Suprapubic skin (tissue), 4 donors: ENCODE data around the gene CDCA5. TPM values are rescaled to one million over a fixed set of nuclear protein-coding genes. Genes with fewer than 3 reads are reported as not detected.

Experiments
- DNase-seq, 2 donors: peaks; one replicate each; pipeline ENCODE4 v3.0.0-alpha.2; 2019; ENCODE audit warnings: low spot score in 2 of 2
- H3K27ac ChIP-seq: fragments of 200-600 bp; sonication (generic); one replicate; pipeline ENCODE4 v1.5.1; 2019
- H3K27me3 ChIP-seq: fragments of 200-600 bp; sonication (generic); one replicate; pipeline ENCODE4 v1.5.1; 2019
- H3K36me3 ChIP-seq: fragments of 200-600 bp; sonication (generic); one replicate; pipeline ENCODE4 v1.5.1; 2019
- H3K4me1 ChIP-seq: fragments of 200-600 bp; sonication (generic); one replicate; pipeline ENCODE4 v1.5.1; 2019
- H3K4me3 ChIP-seq: fragments of 200-600 bp; sonication (generic); one replicate; pipeline ENCODE4 v1.5.1; 2019; ENCODE audit warnings: mild to moderate bottlenecking
- H3K9me3 ChIP-seq: fragments of 200-600 bp; sonication (generic); one replicate; pipeline ENCODE4 v1.5.1; 2019
- CTCF ChIP-seq, 2 donors: fragments of 200-600 bp in 1 of 2; fragments of 450-650 bp in 1 of 2; sonication (generic) in 1 of 2; IDR thresholded peaks; one replicate each; pipeline ENCODE4 v1.5.1; 2016 to 2019; ENCODE audit warnings: antibody characterized with exemption in 2 of 2, mild to moderate bottlenecking in 1 of 2, moderate library complexity in 1 of 2
- EP300 ChIP-seq: sonication (generic); formaldehyde crosslinking; IDR thresholded peaks from one replicate; pipeline ENCODE4 v1.6.1; 2017; ENCODE audit warnings: antibody characterized with exemption
- POLR2A ChIP-seq, 2 donors: fragments of 450-650 bp; IDR thresholded peaks; one replicate each; pipeline ENCODE4 v1.6.1; 2017; ENCODE audit warnings: antibody characterized with exemption in 2 of 2, mild to moderate bottlenecking in 2 of 2, moderate library complexity in 2 of 2
- POLR2AphosphoS5 ChIP-seq, 3 donors: sonication (generic); formaldehyde crosslinking; IDR thresholded peaks; one replicate each; pipeline ENCODE4 v1.6.1; 2017; ENCODE audit warnings: antibody characterized with exemption in 3 of 3
- WGBS: methylation state at CpG from one replicate; pipeline ENCODE4 v1.1.5; 2018; 5-methylcytosine and 5-hydroxymethylcytosine counted together
- total RNA-seq, 4 donors: library from RNA; depleted of rRNA; stranded (reverse); fragments of >200 nt; gene quantifications; one replicate each; pipeline ENCODE4 v1.1.0, GENCODE V29; 2016

The CDCA5 gene
- total RNA-seq, 4 donors from 2014 or later: 0.91 to 6.8 (median 1.4) TPM

GRCh38 chr11:65064847-65065240 is 19.0 kb downstream of the CDCA5 start:
- WGBS: 67% methylated on average over 4 of the region's 4 CpGs
- Histone ChIP-seq H3K27me3 (no peaks in the 10 kb centered on the region), H3K4me1 (no peaks in the 10 kb centered on the region), H3K4me3 (no peak overlapping the region), H3K36me3 (no peaks in the 10 kb centered on the region), H3K9me3 (no peaks in the 10 kb centered on the region), H3K27ac (no peak overlapping the region)
- TF ChIP-seq POLR2AphosphoS5 (IDR thresholded peaks at IDR 0.05) (no peak), POLR2A (IDR thresholded peaks at IDR 0.05) (no peak)
- no peak for DNase-seq

GRCh38 chr11:65063532-65063931 is 20.3 kb downstream of the CDCA5 start:
- Histone ChIP-seq H3K27me3 (no peaks in the 10 kb centered on the region), H3K36me3 (no peaks in the 10 kb centered on the region), H3K4me3 (no peak overlapping the region), H3K27ac (no peak overlapping the region), H3K4me1 (no peaks in the 10 kb centered on the region), H3K9me3 (no peaks in the 10 kb centered on the region)
- WGBS: 59% methylated on average over 3 of the region's 3 CpGs
- TF ChIP-seq CTCF (IDR thresholded peaks at IDR 0.05): no peak
- no peak for TF ChIP-seq POLR2AphosphoS5 (IDR thresholded peaks at IDR 0.05)
- TF ChIP-seq POLR2A (IDR thresholded peaks at IDR 0.05): no peak
- no peak for TF ChIP-seq EP300
- DNase-seq: no peak

- 69% methylated on average over 6 of the region's 9 CpGs for WGBS
- Histone ChIP-seq H3K4me1 (no peaks in the 10 kb centered on the region), H3K27ac (no peak overlapping the region), H3K36me3 (no peaks in the 10 kb centered on the region), H3K9me3 (no peaks in the 10 kb centered on the region), H3K4me3 (no peak overlapping the region), H3K27me3 (no peaks in the 10 kb centered on the region)
- no peak for DNase-seq
- TF ChIP-seq POLR2AphosphoS5 (IDR thresholded peaks at IDR 0.05): no peak
- TF ChIP-seq CTCF (IDR thresholded peaks at IDR 0.05): no peak
- TF ChIP-seq POLR2A (IDR thresholded peaks at IDR 0.05): no peak
- TF ChIP-seq EP300: no peak
Observed at GRCh38 chr11:65060913-65061408, 22.9 kb downstream of the CDCA5 start.

GRCh38 chr11:65059959-65060824 is 23.6 kb downstream of the CDCA5 start:
- Histone ChIP-seq H3K4me1 (no peaks in the 10 kb centered on the region), H3K36me3 (no peaks in the 10 kb centered on the region), H3K4me3 (no peak overlapping the region), H3K9me3 (no peaks in the 10 kb centered on the region), H3K27me3 (no peaks in the 10 kb centered on the region), H3K27ac (no peak overlapping the region)
- WGBS: 45% methylated on average over 4 of the region's 10 CpGs
- no peak for DNase-seq
- TF ChIP-seq CTCF (IDR thresholded peaks at IDR 0.05): no peak

GRCh38 chr11:65059523-65059922 is 24.3 kb downstream of the CDCA5 start:
- no peaks in the 10 kb centered on the region for H3K36me3 ChIP-seq
- no peak for DNase-seq
- H3K27me3 ChIP-seq: no peaks in the 10 kb centered on the region
- H3K4me1 ChIP-seq: no peaks in the 10 kb centered on the region
- no peak overlapping the region for H3K27ac ChIP-seq
- WGBS: 49% methylated on average over 3 of the region's 3 CpGs
- TF ChIP-seq CTCF (IDR thresholded peaks at IDR 0.05) (no peak), POLR2A (IDR thresholded peaks at IDR 0.05) (no peak), EP300 (no peak), POLR2AphosphoS5 (IDR thresholded peaks at IDR 0.05) (no peak)
- no peak overlapping the region for H3K4me3 ChIP-seq
- no peaks in the 10 kb centered on the region for H3K9me3 ChIP-seq
